Prostate gland (tissue), 2 donors: ENCODE results near the gene SAMD3.

Experiments
- CTCF ChIP-seq, 4 experiments: fragments of 200-600 bp in 2 of 4; fragments of 450-650 bp in 2 of 4; sonication (generic) in 2 of 4; IDR thresholded peaks; 1 replicate in 3 of 4; 2 replicates in 1 of 4; pipeline ENCODE4 v1.5.1; 2016 to 2019; ENCODE audit warnings: antibody characterized with exemption in 4 of 4, mild to moderate bottlenecking in 2 of 4, moderate library complexity in 2 of 4
- POLR2A ChIP-seq: fragments of 450-650 bp; IDR thresholded peaks from one replicate; pipeline ENCODE4 v1.6.1; 2016; ENCODE audit warnings: antibody characterized with exemption, mild to moderate bottlenecking
- POLR2AphosphoS5 ChIP-seq: sonication (generic); formaldehyde crosslinking; IDR thresholded peaks from one replicate; pipeline ENCODE4 v1.6.1; 2017; ENCODE audit warnings: antibody characterized with exemption

- TF ChIP-seq POLR2A (no peak), CTCF (IDR thresholded peaks at IDR 0.05) (no peak), POLR2AphosphoS5 (no peak)
Observed at GRCh38 chr6:130158548-130158947, 64.2 kb downstream of the SAMD3 start.
